Measurements from ENCODE around the gene GALT. TPM values are rescaled to one million over a fixed set of nuclear protein-coding genes. Genes with fewer than 3 reads are reported as not detected.

Gene GALT
- total and polyA plus RNA-seq, 2 of the 4 experiments (the other 2 are of a cell fraction): 15.8 to 34.6 TPM

GRCh38 chr9:34628656-34629490, 17.6 kb upstream of the GALT start, which contains the start of gene ARID3C:
Gene ARID3C, minus strand, starts transcription at chr9:34629066. Its CDS starts 1,052 bp downstream, at chr9:34628014.
- Histone ChIP-seq H2BK15ac (ENCODE audit: low read depth, low read length) (no peak within 1 kb of the TSS), H3K27me3 (ENCODE audit: control insufficient read depth, insufficient read depth, low read length) (peaks cover 71% of the 10 kb centered on the region), H3K9me1 (ENCODE audit: insufficient read depth, low read length) (0 out of 2 replicates have a peak, but pooled peaks cover 4% of the 10 kb centered on the region), H4K91ac (ENCODE audit: insufficient read depth, low read depth, low read length) (no peak within 1 kb of the TSS), H2BK20ac (ENCODE audit: low read depth, low read length) (no peak within 1 kb of the TSS), H2AK9ac (replicated peaks; ENCODE audit: low read depth, low read length, poor library complexity) (peak within 1 kb of the TSS; percentile 70), H3K9ac (ENCODE audit: low read depth, low read length) (no peak within 1 kb of the TSS), H3K27ac (ENCODE audit: insufficient read depth, low read length) (no peak within 1 kb of the TSS), H2AFZ (replicated peaks; ENCODE audit: low read length, poor library complexity) (peak within 1 kb of the TSS; percentile 77), H4K20me1 (ENCODE audit: insufficient read depth, low read length) (peaks cover 4% of the 10 kb centered on the region; the same call in 1 of the 2 replicates), H3K79me1 (ENCODE audit: low read depth in 1 of 2, low read length in 2 of 2) (peaks cover 0 to 3% of the 10 kb centered on the region in 2 experiments; a peak in 1 of 4 replicates), H2BK5ac (ENCODE audit: low read depth, low read length, poor library complexity, severe bottlenecking) (no peak within 1 kb of the TSS), H3K36me3 (ENCODE audit: control insufficient read depth, insufficient read depth, low read length) (no peaks in the 10 kb centered on the region), H2AK5ac (ENCODE audit: low read depth, low read length) (no peak within 1 kb of the TSS), H3K9me3 (ENCODE audit: control insufficient read depth, insufficient read depth, low read length) (no peaks in the 10 kb centered on the region), H4K5ac (ENCODE audit: low read depth, low read length) (no peak within 1 kb of the TSS), H3K18ac (ENCODE audit: low read depth, low read length) (no peak within 1 kb of the TSS), H3K56ac (ENCODE audit: extremely low read depth, insufficient read depth, low read length) (no peak within 1 kb of the TSS), H2BK120ac (ENCODE audit: low read depth, low read length) (no peak within 1 kb of the TSS), H3K4me1 (ENCODE audit: control insufficient read depth, insufficient read depth, low read length) (0 out of 2 replicates have a peak, but pooled peaks cover 2% of the 10 kb centered on the region), H4K8ac (ENCODE audit: low read depth in 2 of 2, low read length in 2 of 2) (no peak within 1 kb of the TSS), H3K4ac (ENCODE audit: low read depth, low read length) (no peak within 1 kb of the TSS), H3K4me3 (ENCODE audit: insufficient read depth, low read depth, low read length) (peak within 1 kb of the TSS; percentile 33), H3K4me2 (ENCODE audit: low read depth, low read length) (peak within 1 kb of the TSS; percentile 81), H3K23ac (ENCODE audit: low read depth, low read length) (peak within 1 kb of the TSS; percentile 71), H3K14ac (replicated peaks; ENCODE audit: low read depth, low read length) (no peak within 1 kb of the TSS)
- BruUV-seq (replicated peaks): no TSS peak
- POLR2A ChIA-PET (ENCODE audit: unreplicated experiment): interaction anchor here (0.7 kb wide), 1 partner anchor 9 kb away, joined by 3 read pairs; no protein-coding TSS in a partner anchor
- WGBS, 2 experiments (ENCODE audit: extremely low coverage in 2 of 2, insufficient read length in 1 of 2): 1% methylated on average over 17 of the region's 69 CpGs; no CpG with 5 or more reads in 1 of the 2 experiments
- in situ Hi-C loops (cut with MboI; ENCODE audit: low sequenced_read_pairs) (no loop called here), intact Hi-C loops (cut with micrococcal nuclease) (no loop called here), dilution Hi-C loops (cut with HindIII; ENCODE audit: low sequenced_read_pairs, unreplicated experiment) (no loop called here)
- CTCF ChIA-PET: no interaction called here
- TF ChIP-seq MAZ (IDR thresholded peaks at IDR 0.05; ENCODE audit: borderline replicate concordance, low read depth, low read length): no peak; the same call in 1 of the 2 replicates
- TF ChIP-seq ELK1 (IDR thresholded peaks at IDR 0.05; ENCODE audit: borderline replicate concordance, low read depth, low read length): no peak
- no peak for TF ChIP-seq SMC3 (IDR thresholded peaks at IDR 0.05; ENCODE audit: low read depth, low read length)
- no peak for TF ChIP-seq FOS (IDR thresholded peaks at IDR 0.05; ENCODE audit: low read depth, low read length)
- TF ChIP-seq, protein P1, sequence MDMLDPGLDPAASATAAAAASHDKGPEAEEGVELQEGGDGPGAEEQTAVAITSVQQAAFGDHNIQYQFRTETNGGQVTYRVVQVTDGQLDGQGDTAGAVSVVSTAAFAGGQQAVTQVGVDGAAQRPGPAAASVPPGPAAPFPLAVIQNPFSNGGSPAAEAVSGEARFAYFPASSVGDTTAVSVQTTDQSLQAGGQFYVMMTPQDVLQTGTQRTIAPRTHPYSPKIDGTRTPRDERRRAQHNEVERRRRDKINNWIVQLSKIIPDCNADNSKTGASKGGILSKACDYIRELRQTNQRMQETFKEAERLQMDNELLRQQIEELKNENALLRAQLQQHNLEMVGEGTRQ (IDR thresholded peaks at IDR 0.05; ENCODE audit: low read depth, low read length): no peak
- no peak for TF ChIP-seq MAFK (IDR thresholded peaks at IDR 0.05; ENCODE audit: low read depth, low read length)
- no peak for TF ChIP-seq RFX5 (IDR thresholded peaks at IDR 0.05; ENCODE audit: low read depth, low read length)
- TF ChIP-seq CEBPB (IDR thresholded peaks at IDR 0.05; ENCODE audit: low read depth, low read length): no peak
- no peak for TF ChIP-seq MXI1 (IDR thresholded peaks at IDR 0.05; ENCODE audit: borderline replicate concordance, low read depth, low read length)
- TF ChIP-seq RCOR1 (IDR thresholded peaks at IDR 0.05; ENCODE audit: insufficient replicate concordance, low read length): no peak
- no peak for TF ChIP-seq NFE2L2 (IDR thresholded peaks at IDR 0.05; ENCODE audit: low read depth, low read length)
- no peak for TF ChIP-seq CHD1 (IDR thresholded peaks at IDR 0.05; ENCODE audit: low read depth, low read length)
- no peak for TF ChIP-seq BHLHE40 (IDR thresholded peaks at IDR 0.05; ENCODE audit: low read depth, low read length)
- no peak for TF ChIP-seq CTCF (conservative IDR thresholded peaks at IDR 0.05; ENCODE audit: low read depth, low read length)
- ATAC-seq (ENCODE audit: low read depth): peak; percentile 87
- DNase-seq: no peak
